Left lung (tissue), 10 donors: ENCODE results near the gene GABBR1. TPM values are rescaled to one million over a fixed set of nuclear protein-coding genes. Genes with fewer than 3 reads are reported as not detected.
A peak's percentile ranks its signal among the peaks of the same experiment; 100 is the strongest.

ENCODE experiments used
- ATAC-seq: fragments of 200-7000 bp; cut with Tn5 transposase; one replicate; pipeline ENCODE4 v1.9.1; 2020; ENCODE audit warnings: moderate library complexity
- DNase-seq, 4 donors: peaks; one replicate each; pipeline ENCODE4 v3.0.0-alpha.2; 2013 to 2020
- H3K27ac ChIP-seq, 2 donors: fragments of 200-600 bp; sonication (generic) in 1 of 2; one replicate each; pipeline versions ENCODE4 v1.5.0 to v1.8.0; 2020 to 2021
- H3K27me3 ChIP-seq, 2 donors: fragments of 200-600 bp; sonication (generic) in 1 of 2; one replicate each; pipeline versions ENCODE4 v1.5.0 to v1.8.0; 2020 to 2021
- H3K36me3 ChIP-seq, 2 donors: fragments of 200-600 bp; sonication (generic) in 1 of 2; one replicate each; pipeline versions ENCODE4 v1.5.0 to v1.8.0; 2020 to 2021
- H3K4me1 ChIP-seq, 2 donors: fragments of 200-600 bp; one replicate each; pipeline ENCODE4 v1.8.0; 2021
- H3K4me3 ChIP-seq, 2 donors: fragments of 200-600 bp; sonication (generic) in 1 of 2; one replicate each; pipeline versions ENCODE4 v1.5.0 to v1.8.0; 2020 to 2021; ENCODE audit warnings: mild to moderate bottlenecking in 1 of 2
- H3K9me3 ChIP-seq, 2 donors: fragments of 200-600 bp; sonication (generic) in 1 of 2; one replicate each; pipeline versions ENCODE4 v1.5.0 to v1.8.0; 2020 to 2021
- CTCF ChIP-seq, 2 donors: fragments of 200-600 bp; sonication (generic) in 1 of 2; IDR thresholded peaks; one replicate each; pipeline versions ENCODE4 v1.5.0 to v1.8.0; 2021; ENCODE audit warnings: antibody characterized with exemption in 2 of 2
- intact Hi-C, 2 donors: fragments of 100-400 bp; cut with DNase I; formaldehyde crosslinking; loops; one replicate each; pipeline versions ENCODE4 v1.11.2 to v1.14.2; 2022
- polyA plus RNA-seq, 6 donors: library from polyadenylated mRNA; unstranded; fragments of 120-200 nt; gene quantifications; one replicate each; pipeline ENCODE4 v1.2.1, GENCODE V29; 2013; ENCODE audit not compliant: insufficient read length in 6 of 6
- total RNA-seq, 2 donors: library from RNA; stranded (reverse); fragmentation: NEBNext Ultra II Directional; extraction: Animal tissue kit (Norgen Biotek cat#: 25700); gene quantifications; one replicate each; pipeline ENCODE4 v1.2.1, GENCODE V29; 2021
- donor health status: DM: no; HTN: yes; CAD: no.
- donor health status: DM: no; HTN: no; CAD: no.

Gene GABBR1
- total and polyA plus RNA-seq, 8 donors, result 25.0 to 122 (median 92.0) TPM

- Histone ChIP-seq H3K4me3 (no peak overlapping the region), H3K36me3 (no peaks in the 10 kb centered on the region), H3K4me1 (no peaks in the 10 kb centered on the region), H3K27me3 (no peaks in the 10 kb centered on the region), H3K27ac (no peak overlapping the region), H3K9me3 (no peaks in the 10 kb centered on the region)
- DNase-seq (no peak), ATAC-seq (no peak)
- intact Hi-C loops, result no loop called here
- TF ChIP-seq CTCF (IDR thresholded peaks at IDR 0.05), result no peak
These were observed 100.5 kb downstream of the GABBR1 start for GRCh38 chr6:29532320-29532951.

- Histone ChIP-seq H3K9me3 (no peaks in the 10 kb centered on the region), H3K4me1 (no peaks in the 10 kb centered on the region), H3K4me3 (no peak overlapping the region), H3K36me3 (no peaks in the 10 kb centered on the region), H3K27me3 (no peaks in the 10 kb centered on the region), H3K27ac (no peak overlapping the region)
- ATAC-seq (no peak), DNase-seq (no peak)
- intact Hi-C loops, result no loop called here
- TF ChIP-seq CTCF (IDR thresholded peaks at IDR 0.05), result no peak
These were observed 101.3 kb downstream of the GABBR1 start for GRCh38 chr6:29531668-29532067.

GRCh38 chr6:29530671-29531310 lies 102.2 kb downstream of the GABBR1 start:
- no peaks in the 10 kb centered on the region for H3K4me1 ChIP-seq
- H3K27me3 ChIP-seq, result no peaks in the 10 kb centered on the region
- no peaks in the 10 kb centered on the region for H3K9me3 ChIP-seq
- no peak overlapping the region for H3K4me3 ChIP-seq
- DNase-seq, result no peak
- intact Hi-C loops, result no loop called here
- TF ChIP-seq CTCF (IDR thresholded peaks at IDR 0.05), result no peak
- ATAC-seq, result no peak
- no peaks in the 10 kb centered on the region for H3K36me3 ChIP-seq
- H3K27ac ChIP-seq, result no peak overlapping the region

- DNase-seq (no peak), ATAC-seq (no peak)
- Histone ChIP-seq H3K27me3 (no peaks in the 10 kb centered on the region), H3K27ac (no peak overlapping the region), H3K4me1 (no peaks in the 10 kb centered on the region), H3K4me3 (no peak overlapping the region), H3K36me3 (no peaks in the 10 kb centered on the region), H3K9me3 (no peaks in the 10 kb centered on the region)
- intact Hi-C loops, result no loop called here
- TF ChIP-seq CTCF (IDR thresholded peaks at IDR 0.05), result no peak
These were observed 103.0 kb downstream of the GABBR1 start for GRCh38 chr6:29529956-29530355.

GRCh38 chr6:29528988-29529560 lies 103.9 kb downstream of the GABBR1 start:
- peaks cover 0 to 1% of the 10 kb centered on the region in 2 donors for H3K27me3 ChIP-seq
- no peak overlapping the region for H3K27ac ChIP-seq
- intact Hi-C loops, result no loop called here
- H3K4me3 ChIP-seq, result no peak overlapping the region
- H3K9me3 ChIP-seq, result no peaks in the 10 kb centered on the region
- H3K36me3 ChIP-seq, result no peaks in the 10 kb centered on the region
- no peak for ATAC-seq
- no peaks in the 10 kb centered on the region for H3K4me1 ChIP-seq
- DNase-seq, result peak in 1 of 4 donors; percentile 49
- TF ChIP-seq CTCF (IDR thresholded peaks at IDR 0.05), result no peak
